Panc1 (cell line): Measurements from ENCODE around the gene WNT2.

Source experiments
- POLR2AphosphoS5 ChIP-seq: IDR thresholded peaks from 2 replicates; pipeline ENCODE4 v1.6.1; 2012; ENCODE audit warnings: mild to moderate bottlenecking, low read depth, low read length, moderate library complexity
- SIN3A ChIP-seq: IDR thresholded peaks from 2 replicates; pipeline ENCODE4 v1.6.1; 2012; ENCODE audit warnings: low read depth, mild to moderate bottlenecking, low read length, moderate library complexity, borderline replicate concordance; ENCODE audit not compliant: insufficient read depth
- TF ChIP-seq, protein P1 (sequence below): fragments of 450-650 bp; IDR thresholded peaks from 2 replicates; pipeline ENCODE4 v1.5.1; 2017; ENCODE audit warnings: mild to moderate bottlenecking

DNA sequence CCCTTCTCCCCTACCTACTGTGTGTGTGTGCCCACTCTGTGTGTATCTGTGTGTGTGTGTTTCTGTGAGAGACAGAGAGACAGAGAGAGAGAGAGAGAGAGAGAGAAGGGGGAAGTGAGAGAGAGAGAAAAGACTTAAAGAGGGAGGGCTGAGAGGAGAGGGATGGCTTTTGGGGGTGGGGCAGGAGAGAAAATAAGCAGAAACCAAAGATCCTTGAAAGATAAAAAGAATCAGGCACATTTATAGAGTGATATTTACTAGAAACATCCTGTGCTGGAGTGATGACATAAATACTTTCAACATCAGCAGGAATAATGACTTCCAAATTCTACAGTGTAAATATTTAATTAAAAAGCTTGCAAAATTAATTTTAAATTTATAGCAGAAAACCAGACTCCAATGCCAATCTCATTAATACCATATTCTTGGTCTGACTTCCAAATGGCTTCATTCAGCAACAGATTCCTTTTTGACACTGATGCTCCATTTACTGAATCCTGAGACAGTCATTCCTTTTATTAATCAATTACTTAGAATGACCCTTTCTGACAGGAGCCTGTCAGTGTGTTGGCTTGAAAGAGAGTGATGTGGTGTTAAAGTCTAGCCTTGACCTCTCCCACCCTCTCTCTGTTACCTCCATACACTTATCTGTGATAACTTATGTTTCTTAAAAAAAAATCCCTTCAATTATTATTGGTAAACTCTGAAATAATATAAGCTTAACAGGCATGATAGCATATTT is 41.7 kb upstream of the WNT2 start:
- TF ChIP-seq, protein P1, sequence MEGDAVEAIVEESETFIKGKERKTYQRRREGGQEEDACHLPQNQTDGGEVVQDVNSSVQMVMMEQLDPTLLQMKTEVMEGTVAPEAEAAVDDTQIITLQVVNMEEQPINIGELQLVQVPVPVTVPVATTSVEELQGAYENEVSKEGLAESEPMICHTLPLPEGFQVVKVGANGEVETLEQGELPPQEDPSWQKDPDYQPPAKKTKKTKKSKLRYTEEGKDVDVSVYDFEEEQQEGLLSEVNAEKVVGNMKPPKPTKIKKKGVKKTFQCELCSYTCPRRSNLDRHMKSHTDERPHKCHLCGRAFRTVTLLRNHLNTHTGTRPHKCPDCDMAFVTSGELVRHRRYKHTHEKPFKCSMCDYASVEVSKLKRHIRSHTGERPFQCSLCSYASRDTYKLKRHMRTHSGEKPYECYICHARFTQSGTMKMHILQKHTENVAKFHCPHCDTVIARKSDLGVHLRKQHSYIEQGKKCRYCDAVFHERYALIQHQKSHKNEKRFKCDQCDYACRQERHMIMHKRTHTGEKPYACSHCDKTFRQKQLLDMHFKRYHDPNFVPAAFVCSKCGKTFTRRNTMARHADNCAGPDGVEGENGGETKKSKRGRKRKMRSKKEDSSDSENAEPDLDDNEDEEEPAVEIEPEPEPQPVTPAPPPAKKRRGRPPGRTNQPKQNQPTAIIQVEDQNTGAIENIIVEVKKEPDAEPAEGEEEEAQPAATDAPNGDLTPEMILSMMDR, result no peak
- TF ChIP-seq SIN3A (no peak), POLR2AphosphoS5 (no peak)
